Liver (tissue), 9 donors: ENCODE data around the gene CDC42BPA. TPM values are rescaled to one million over a fixed set of nuclear protein-coding genes. Genes with fewer than 3 reads are reported as not detected.

ENCODE experiments used
- DNase-seq: peaks from one replicate; pipeline ENCODE4 v3.0.0-alpha.2; 2017; ENCODE audit warnings: low spot score
- H3K27ac ChIP-seq, 2 donors: one replicate each; pipeline ENCODE4 v1.7.0; 2013; ENCODE audit warnings: inconsistent platforms in 2 of 2, low read length in 2 of 2, control low read depth in 1 of 2, low read depth in 1 of 2, mild to moderate bottlenecking in 1 of 2
- H3K27me3 ChIP-seq, 4 donors: one replicate each; pipeline versions ENCODE4 v1.6.1 to v1.7.0; 2013; ENCODE audit warnings: low read length in 3 of 4, inconsistent platforms in 1 of 4, mild to moderate bottlenecking in 1 of 4, moderate library complexity in 1 of 4; ENCODE audit not compliant: control insufficient read depth in 4 of 4, insufficient read depth in 4 of 4
- H3K36me3 ChIP-seq, 4 donors: one replicate each; pipeline versions ENCODE4 v1.6.1 to v1.7.0; 2013; ENCODE audit warnings: low read length in 3 of 4, mild to moderate bottlenecking in 3 of 4, low read depth in 1 of 4, moderate library complexity in 1 of 4; ENCODE audit not compliant: control insufficient read depth in 4 of 4, insufficient read depth in 3 of 4
- H3K4me1 ChIP-seq, 4 donors: one replicate each; pipeline versions ENCODE4 v1.6.1 to v1.7.0; 2013; ENCODE audit warnings: low read length in 3 of 4, mild to moderate bottlenecking in 3 of 4, moderate library complexity in 1 of 4; ENCODE audit not compliant: control insufficient read depth in 4 of 4, insufficient read depth in 4 of 4
- H3K4me3 ChIP-seq, 3 donors: one replicate each; pipeline versions ENCODE4 v1.6.1 to v1.7.0; 2013; ENCODE audit warnings: low read length in 3 of 3, control low read depth in 1 of 3, low read depth in 1 of 3, mild to moderate bottlenecking in 1 of 3
- H3K9ac ChIP-seq, 2 donors: one replicate each; pipeline ENCODE4 v1.7.0; 2013; ENCODE audit warnings: low read length in 2 of 2, mild to moderate bottlenecking in 2 of 2, moderate library complexity in 2 of 2, control low read depth in 1 of 2, low read depth in 1 of 2
- H3K9me3 ChIP-seq, 4 donors: one replicate each; pipeline versions ENCODE4 v1.6.1 to v1.7.0; 2013; ENCODE audit warnings: low read length in 3 of 4; ENCODE audit not compliant: control insufficient read depth in 4 of 4
- EGR1 ChIP-seq, 2 donors: IDR thresholded peaks; 2 replicates each; pipeline ENCODE4 v1.6.1; 2016 to 2018; ENCODE audit warnings: antibody characterized with exemption in 2 of 2, low read depth in 2 of 2
- FOXA1 ChIP-seq: IDR thresholded peaks from 2 replicates; pipeline ENCODE4 v1.6.1; 2016; ENCODE audit warnings: antibody characterized with exemption
- FOXA2 ChIP-seq: IDR thresholded peaks from 2 replicates; pipeline ENCODE4 v1.6.1; 2016; ENCODE audit warnings: antibody characterized with exemption
- GABPA ChIP-seq, 2 donors: IDR thresholded peaks in 1 of 2; conservative IDR thresholded peaks in 1 of 2; 2 replicates each; pipeline ENCODE4 v1.6.1; 2016; ENCODE audit warnings: antibody characterized with exemption in 2 of 2, mild to moderate bottlenecking in 1 of 2, moderate library complexity in 1 of 2
- HNF4A ChIP-seq, 2 donors: conservative IDR thresholded peaks; 2 replicates each; pipeline ENCODE4 v1.6.1; 2016; ENCODE audit warnings: antibody characterized with exemption in 2 of 2, mild to moderate bottlenecking in 2 of 2
- HNF4G ChIP-seq: IDR thresholded peaks from 2 replicates; pipeline ENCODE4 v1.6.1; 2016; ENCODE audit warnings: antibody characterized with exemption
- JUND ChIP-seq, 2 donors: IDR thresholded peaks; 2 replicates each; pipeline ENCODE4 v1.6.1; 2016; ENCODE audit warnings: antibody characterized with exemption in 2 of 2
- NR2F2 ChIP-seq: IDR thresholded peaks from 2 replicates; pipeline ENCODE4 v1.6.1; 2016; ENCODE audit warnings: antibody characterized with exemption
- RAD21 ChIP-seq, 2 donors: IDR thresholded peaks; 2 replicates each; pipeline ENCODE4 v1.6.1; 2016; ENCODE audit warnings: antibody characterized with exemption in 2 of 2, mild to moderate bottlenecking in 2 of 2
- RXRA ChIP-seq, 2 donors: IDR thresholded peaks; 2 replicates each; pipeline ENCODE4 v1.6.1; 2017 to 2018; ENCODE audit warnings: antibody characterized with exemption in 2 of 2, mild to moderate bottlenecking in 1 of 2
- SP1 ChIP-seq: IDR thresholded peaks from 2 replicates; pipeline ENCODE4 v1.6.1; 2018; ENCODE audit warnings: antibody characterized with exemption, mild to moderate bottlenecking
- TAF1 ChIP-seq: conservative IDR thresholded peaks from 2 replicates; pipeline ENCODE4 v1.6.1; 2016; ENCODE audit warnings: antibody characterized with exemption, mild to moderate bottlenecking
- YY1 ChIP-seq: IDR thresholded peaks from 2 replicates; pipeline ENCODE4 v1.6.1; 2016; ENCODE audit warnings: antibody characterized with exemption, mild to moderate bottlenecking
- WGBS: extraction: QIAGEN DNeasy Blood & Tissue Kit; methylation state at CpG from one replicate; pipeline ENCODE4 v1.1.7; 2013; 5-methylcytosine and 5-hydroxymethylcytosine counted together
- polyA plus RNA-seq, 2 donors: library from polyadenylated mRNA; stranded (reverse) in 1 of 2; unstranded in 1 of 2; fragments of 200-250 nt in 1 of 2; fragments of >200 nt in 1 of 2; fragmentation: Nextera tagmentation in 1 of 2; extraction: Ambion mirVana in 1 of 2; gene quantifications; one replicate each; pipeline versions ENCODE4 v1.2.1 to v1.2.3, GENCODE V29; 2013 to 2015
- total RNA-seq, 2 donors: library from RNA; depleted of rRNA; stranded (reverse); fragments of >200 nt; gene quantifications; one replicate each; pipeline ENCODE4 v1.2.3, GENCODE V29; 2014
- TF ChIP-seq, protein P1 (sequence below): IDR thresholded peaks from 2 replicates; pipeline ENCODE4 v1.6.1; 2016; ENCODE audit warnings: antibody characterized with exemption
- TF ChIP-seq, protein P2 (sequence below): IDR thresholded peaks from 2 replicates; pipeline ENCODE4 v1.6.1; 2016; ENCODE audit warnings: antibody characterized with exemption, mild to moderate bottlenecking
- TF ChIP-seq, protein P3 (sequence below): fragments of 150-350 bp; IDR thresholded peaks from 2 replicates; pipeline ENCODE4 v1.5.1; 2017; ENCODE audit warnings: improper control_type of control experiment, low read depth, low read length; ENCODE audit not compliant: missing input control
- donor health status: healthy.
- donor health status: healthy.
- donor health status: healthy.
- donor health status: healthy.
- donor health status: healthy.

Gene CDC42BPA
- total and polyA plus RNA-seq, 4 donors, result 5.8 to 39.9 (median 24.3) TPM

DNA sequence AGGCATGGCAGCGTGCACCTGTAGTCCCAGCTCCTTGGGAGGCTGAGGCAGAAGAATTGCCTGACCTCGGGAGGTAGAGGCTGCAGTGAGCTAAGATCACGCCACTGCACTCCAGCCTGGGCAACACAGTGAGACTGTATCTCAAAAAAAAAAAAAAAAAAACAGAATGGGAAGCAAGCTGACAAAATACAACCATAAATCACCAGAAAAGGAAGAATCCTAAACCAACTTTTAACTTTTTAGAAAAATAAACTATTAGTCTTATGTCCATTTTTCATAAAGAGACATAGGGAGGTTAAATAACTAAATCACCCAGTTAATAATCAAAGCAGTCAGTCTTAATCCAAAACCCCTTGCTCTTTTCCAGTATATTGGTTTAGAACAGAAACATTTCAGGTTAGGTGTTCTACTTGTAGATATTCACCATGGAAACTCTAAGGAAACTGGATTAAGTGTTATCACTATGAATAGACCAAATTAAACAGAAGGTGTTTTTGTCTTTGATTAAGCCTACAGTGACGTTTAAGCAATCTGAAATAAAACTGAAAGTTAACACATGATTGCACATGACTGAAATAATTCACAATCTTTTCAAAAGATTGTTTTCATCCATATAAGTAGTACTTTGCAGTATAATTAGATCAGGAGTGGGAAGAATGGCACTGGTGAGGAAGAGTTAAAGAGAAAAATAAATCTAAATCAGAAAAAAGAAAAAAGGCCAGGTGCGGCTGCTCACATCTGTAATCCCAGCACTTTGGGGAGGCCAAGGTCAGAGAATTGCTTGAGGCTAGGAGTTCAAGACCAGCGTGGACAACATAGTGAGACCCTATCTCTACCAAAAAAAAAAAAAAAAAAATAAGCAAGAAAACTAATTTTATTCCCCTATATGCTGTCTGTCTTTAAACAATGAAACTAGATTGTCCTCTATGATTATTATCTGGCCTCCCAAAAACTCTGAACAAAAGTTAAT, 9.6 kb downstream of the CDC42BPA start:
- Histone ChIP-seq H3K4me3 (no peak overlapping the region), H3K4me1 (peaks cover 0 to 2% (median 0%) of the 10 kb centered on the region in 4 donors), H3K27me3 (no peaks in the 10 kb centered on the region), H3K27ac (no peak overlapping the region), H3K9me3 (no peaks in the 10 kb centered on the region), H3K9ac (no peak overlapping the region), H3K36me3 (no peaks in the 10 kb centered on the region)
- WGBS, result 78% methylated on average over 6 of the region's 6 CpGs
- no peak for DNase-seq
- TF ChIP-seq HNF4A (conservative IDR thresholded peaks at IDR 0.05) (no peak), RXRA (IDR thresholded peaks at IDR 0.05) (no peak), EGR1 (IDR thresholded peaks at IDR 0.05; ENCODE audit: low read depth in 2 of 2) (no peak), JUND (IDR thresholded peaks at IDR 0.05) (no peak)
- TF ChIP-seq, protein P1, sequence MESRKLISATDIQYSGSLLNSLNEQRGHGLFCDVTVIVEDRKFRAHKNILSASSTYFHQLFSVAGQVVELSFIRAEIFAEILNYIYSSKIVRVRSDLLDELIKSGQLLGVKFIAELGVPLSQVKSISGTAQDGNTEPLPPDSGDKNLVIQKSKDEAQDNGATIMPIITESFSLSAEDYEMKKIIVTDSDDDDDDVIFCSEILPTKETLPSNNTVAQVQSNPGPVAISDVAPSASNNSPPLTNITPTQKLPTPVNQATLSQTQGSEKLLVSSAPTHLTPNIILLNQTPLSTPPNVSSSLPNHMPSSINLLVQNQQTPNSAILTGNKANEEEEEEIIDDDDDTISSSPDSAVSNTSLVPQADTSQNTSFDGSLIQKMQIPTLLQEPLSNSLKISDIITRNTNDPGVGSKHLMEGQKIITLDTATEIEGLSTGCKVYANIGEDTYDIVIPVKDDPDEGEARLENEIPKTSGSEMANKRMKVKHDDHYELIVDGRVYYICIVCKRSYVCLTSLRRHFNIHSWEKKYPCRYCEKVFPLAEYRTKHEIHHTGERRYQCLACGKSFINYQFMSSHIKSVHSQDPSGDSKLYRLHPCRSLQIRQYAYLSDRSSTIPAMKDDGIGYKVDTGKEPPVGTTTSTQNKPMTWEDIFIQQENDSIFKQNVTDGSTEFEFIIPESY, result no peak

DNA sequence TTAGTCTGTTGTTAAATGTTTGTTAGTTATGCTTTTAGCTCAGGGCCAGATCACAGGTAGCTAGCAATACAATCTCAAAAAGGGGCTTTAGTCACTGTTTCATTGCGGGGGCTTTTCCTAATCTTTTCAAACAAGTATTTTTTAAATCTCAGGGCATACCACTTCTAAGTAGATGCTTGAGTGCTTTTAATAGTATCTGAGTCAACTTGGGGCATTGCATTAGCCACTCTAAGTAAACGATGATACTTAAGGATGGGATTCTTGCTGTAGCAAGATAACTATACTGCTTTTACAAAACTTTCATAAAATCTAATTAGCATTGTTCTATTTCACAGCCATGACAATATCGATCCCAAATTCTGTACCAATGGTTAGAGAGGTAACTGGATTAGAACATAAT, 11.6 kb downstream of the CDC42BPA start:
- Histone ChIP-seq H3K4me3 (no peak overlapping the region), H3K27ac (no peak overlapping the region), H3K9ac (no peak overlapping the region), H3K27me3 (no peaks in the 10 kb centered on the region), H3K4me1 (peaks cover 0 to 2% (median 0%) of the 10 kb centered on the region in 4 donors), H3K36me3 (no peaks in the 10 kb centered on the region), H3K9me3 (no peaks in the 10 kb centered on the region)
- 95% methylated on average over 3 of the region's 3 CpGs for WGBS
- DNase-seq, result no peak
- TF ChIP-seq FOXA1, result no peak
- no peak for TF ChIP-seq GABPA (IDR thresholded peaks at IDR 0.05 in 1 of 2, conservative IDR thresholded peaks at IDR 0.05 in 1 of 2)
- no peak for TF ChIP-seq NR2F2
- TF ChIP-seq, protein P2, sequence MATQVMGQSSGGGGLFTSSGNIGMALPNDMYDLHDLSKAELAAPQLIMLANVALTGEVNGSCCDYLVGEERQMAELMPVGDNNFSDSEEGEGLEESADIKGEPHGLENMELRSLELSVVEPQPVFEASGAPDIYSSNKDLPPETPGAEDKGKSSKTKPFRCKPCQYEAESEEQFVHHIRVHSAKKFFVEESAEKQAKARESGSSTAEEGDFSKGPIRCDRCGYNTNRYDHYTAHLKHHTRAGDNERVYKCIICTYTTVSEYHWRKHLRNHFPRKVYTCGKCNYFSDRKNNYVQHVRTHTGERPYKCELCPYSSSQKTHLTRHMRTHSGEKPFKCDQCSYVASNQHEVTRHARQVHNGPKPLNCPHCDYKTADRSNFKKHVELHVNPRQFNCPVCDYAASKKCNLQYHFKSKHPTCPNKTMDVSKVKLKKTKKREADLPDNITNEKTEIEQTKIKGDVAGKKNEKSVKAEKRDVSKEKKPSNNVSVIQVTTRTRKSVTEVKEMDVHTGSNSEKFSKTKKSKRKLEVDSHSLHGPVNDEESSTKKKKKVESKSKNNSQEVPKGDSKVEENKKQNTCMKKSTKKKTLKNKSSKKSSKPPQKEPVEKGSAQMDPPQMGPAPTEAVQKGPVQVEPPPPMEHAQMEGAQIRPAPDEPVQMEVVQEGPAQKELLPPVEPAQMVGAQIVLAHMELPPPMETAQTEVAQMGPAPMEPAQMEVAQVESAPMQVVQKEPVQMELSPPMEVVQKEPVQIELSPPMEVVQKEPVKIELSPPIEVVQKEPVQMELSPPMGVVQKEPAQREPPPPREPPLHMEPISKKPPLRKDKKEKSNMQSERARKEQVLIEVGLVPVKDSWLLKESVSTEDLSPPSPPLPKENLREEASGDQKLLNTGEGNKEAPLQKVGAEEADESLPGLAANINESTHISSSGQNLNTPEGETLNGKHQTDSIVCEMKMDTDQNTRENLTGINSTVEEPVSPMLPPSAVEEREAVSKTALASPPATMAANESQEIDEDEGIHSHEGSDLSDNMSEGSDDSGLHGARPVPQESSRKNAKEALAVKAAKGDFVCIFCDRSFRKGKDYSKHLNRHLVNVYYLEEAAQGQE, result no peak
- no peak for TF ChIP-seq HNF4G
- TF ChIP-seq YY1, result no peak
- TF ChIP-seq, protein P3, sequence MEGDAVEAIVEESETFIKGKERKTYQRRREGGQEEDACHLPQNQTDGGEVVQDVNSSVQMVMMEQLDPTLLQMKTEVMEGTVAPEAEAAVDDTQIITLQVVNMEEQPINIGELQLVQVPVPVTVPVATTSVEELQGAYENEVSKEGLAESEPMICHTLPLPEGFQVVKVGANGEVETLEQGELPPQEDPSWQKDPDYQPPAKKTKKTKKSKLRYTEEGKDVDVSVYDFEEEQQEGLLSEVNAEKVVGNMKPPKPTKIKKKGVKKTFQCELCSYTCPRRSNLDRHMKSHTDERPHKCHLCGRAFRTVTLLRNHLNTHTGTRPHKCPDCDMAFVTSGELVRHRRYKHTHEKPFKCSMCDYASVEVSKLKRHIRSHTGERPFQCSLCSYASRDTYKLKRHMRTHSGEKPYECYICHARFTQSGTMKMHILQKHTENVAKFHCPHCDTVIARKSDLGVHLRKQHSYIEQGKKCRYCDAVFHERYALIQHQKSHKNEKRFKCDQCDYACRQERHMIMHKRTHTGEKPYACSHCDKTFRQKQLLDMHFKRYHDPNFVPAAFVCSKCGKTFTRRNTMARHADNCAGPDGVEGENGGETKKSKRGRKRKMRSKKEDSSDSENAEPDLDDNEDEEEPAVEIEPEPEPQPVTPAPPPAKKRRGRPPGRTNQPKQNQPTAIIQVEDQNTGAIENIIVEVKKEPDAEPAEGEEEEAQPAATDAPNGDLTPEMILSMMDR, result no peak
- no peak for TF ChIP-seq RAD21 (IDR thresholded peaks at IDR 0.05)
- no peak for TF ChIP-seq EGR1 (IDR thresholded peaks at IDR 0.05; ENCODE audit: low read depth in 2 of 2)
- no peak for TF ChIP-seq FOXA2
- TF ChIP-seq HNF4A (conservative IDR thresholded peaks at IDR 0.05), result no peak
- TF ChIP-seq SP1, result no peak
- TF ChIP-seq, protein P1, result no peak
- TF ChIP-seq TAF1, result no peak
- TF ChIP-seq JUND (IDR thresholded peaks at IDR 0.05), result no peak
